Activated naive CD4-positive, alpha-beta T cell treated with anti-CD3 and anti-CD28 coated beads, Interleukin-2, amount 10 ng/mL, durations not matched to agents 7 days and 5 days (primary cell): Measurements from ENCODE around the gene GBX2.
"Not testable (repeated sequence)": the region's sequence is repeated elsewhere in the genome, so short reads cannot be mapped to it uniquely, and the experiment has no call there.

Experiments
- CTCF ChIA-PET: fragments of 350-600 bp; sonication (Branson Sonifier 250); formaldehyde crosslinking; loops from one replicate; lab custom pipeline; 2021; ENCODE audit warnings: antibody characterized with exemption; lab: Charles Lee
- DNase-seq: peaks from one replicate; pipeline ENCODE4 v3.0.0-alpha.2; 2020
- H3K27ac Mint-ChIP-seq: one replicate; pipeline ENCODE4 v1.8.0; 2021; ENCODE audit warnings: mild to moderate bottlenecking, moderate library complexity, mixed read lengths
- H3K27me3 Mint-ChIP-seq: one replicate; pipeline ENCODE4 v1.8.0; 2021; ENCODE audit warnings: mild to moderate bottlenecking, mixed read lengths
- H3K36me3 Mint-ChIP-seq: one replicate; pipeline ENCODE4 v1.8.0; 2021; ENCODE audit warnings: mixed read lengths
- H3K4me1 Mint-ChIP-seq: one replicate; pipeline ENCODE4 v1.8.0; 2021; ENCODE audit warnings: mixed read lengths
- H3K4me3 Mint-ChIP-seq: one replicate; pipeline ENCODE4 v1.8.0; 2021; ENCODE audit warnings: mild to moderate bottlenecking, moderate library complexity, mixed read lengths
- H3K9me3 Mint-ChIP-seq: one replicate; pipeline ENCODE4 v1.8.0; 2021; ENCODE audit warnings: mixed read lengths

GBX2 gene

DNA sequence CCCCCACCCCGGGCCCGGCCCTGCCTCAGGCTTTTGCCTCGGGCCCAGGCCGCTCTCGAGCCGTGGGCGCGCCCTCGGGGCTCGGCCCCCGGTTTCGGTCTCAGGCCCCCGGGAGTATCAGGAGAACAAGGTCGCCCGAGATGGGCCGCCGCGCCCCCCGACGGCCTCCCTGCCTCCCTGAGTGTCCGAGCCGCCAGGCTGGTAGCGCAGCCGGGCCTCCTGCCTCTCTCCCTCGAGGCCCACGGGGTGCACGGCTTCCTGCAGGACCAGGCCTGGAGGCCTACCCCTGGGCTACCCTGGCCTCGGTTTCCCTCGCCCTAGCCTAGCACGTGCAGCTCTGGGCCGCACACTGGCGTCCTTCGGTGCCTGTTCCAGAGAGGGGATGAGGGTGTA, 8.4 kb downstream of the GBX2 start:
- no peak for DNase-seq
- Mint-ChIP-seq H3K9me3 (no peaks in the 10 kb centered on the region), H3K27ac (no peak overlapping the region), H3K4me3 (no peak overlapping the region), H3K4me1 (no peaks in the 10 kb centered on the region), H3K27me3 (peaks cover 81% of the 10 kb centered on the region), H3K36me3 (no peaks in the 10 kb centered on the region)
- CTCF ChIA-PET = no interaction called here

GRCh38 chr2:236158969-236159777, 9.0 kb downstream of the GBX2 start:
- H3K27ac Mint-ChIP-seq = no peak overlapping the region
- DNase-seq = no peak
- H3K4me3 Mint-ChIP-seq = no peak overlapping the region
- H3K9me3 Mint-ChIP-seq = peaks cover 2% of the 10 kb centered on the region
- CTCF ChIA-PET = no interaction called here
- peaks cover 75% of the 10 kb centered on the region for H3K27me3 Mint-ChIP-seq
- no peaks in the 10 kb centered on the region for H3K36me3 Mint-ChIP-seq
- H3K4me1 Mint-ChIP-seq = no peaks in the 10 kb centered on the region

DNA sequence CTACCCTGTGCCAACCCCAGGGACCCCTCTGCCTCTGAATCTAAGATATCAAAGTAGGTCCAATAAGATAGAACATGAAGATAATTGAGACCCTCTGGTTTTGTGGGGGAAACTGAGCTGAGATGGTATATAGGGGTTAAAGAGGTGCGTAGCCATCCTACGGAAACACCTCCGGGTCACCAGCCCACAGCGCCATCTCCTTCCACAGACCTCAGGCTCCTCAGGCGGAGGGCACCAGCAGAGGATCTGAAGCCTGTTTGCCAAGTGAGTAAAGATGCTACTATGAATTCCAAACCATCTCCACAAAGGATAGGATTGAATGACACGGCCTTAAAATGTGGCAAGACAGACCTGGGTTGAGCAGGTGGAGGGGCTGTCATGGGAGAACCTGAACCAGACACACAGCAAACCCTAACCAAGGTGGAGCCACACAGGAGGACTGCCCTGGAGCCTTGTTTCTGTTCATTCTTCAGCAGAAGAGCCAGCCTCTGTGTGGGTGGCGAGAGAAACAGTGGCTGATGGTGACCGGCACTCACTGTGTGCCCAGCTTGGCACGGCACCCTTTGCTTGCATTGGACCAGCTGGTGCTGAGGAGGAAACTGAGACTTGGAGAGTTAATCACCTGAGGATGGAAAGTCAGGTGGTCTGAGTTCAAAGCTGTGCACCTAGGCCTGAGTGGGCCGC, 10.2 kb downstream of the GBX2 start:
- Mint-ChIP-seq H3K9me3 (peaks cover 7% of the 10 kb centered on the region), H3K27me3 (peaks cover 63% of the 10 kb centered on the region), H3K4me1 (no peaks in the 10 kb centered on the region), H3K36me3 (no peaks in the 10 kb centered on the region), H3K27ac (no peak overlapping the region), H3K4me3 (no peak overlapping the region)
- DNase-seq = no peak
- CTCF ChIA-PET = no interaction called here

- no peaks in the 10 kb centered on the region for H3K4me1 Mint-ChIP-seq
- H3K27me3 Mint-ChIP-seq = peaks cover 57% of the 10 kb centered on the region
- CTCF ChIA-PET = no interaction called here
- peaks cover 11% of the 10 kb centered on the region for H3K9me3 Mint-ChIP-seq
- DNase-seq = no peak
- H3K36me3 Mint-ChIP-seq = no peaks in the 10 kb centered on the region
- no peak overlapping the region for H3K4me3 Mint-ChIP-seq
- H3K27ac Mint-ChIP-seq = no peak overlapping the region
These were observed 10.8 kb downstream of the GBX2 start for GRCh38 chr2:236157366-236157765.

- peaks cover 11% of the 10 kb centered on the region for H3K9me3 Mint-ChIP-seq
- H3K27me3 Mint-ChIP-seq = peaks cover 52% of the 10 kb centered on the region
- DNase-seq = no peak
- no peaks in the 10 kb centered on the region for H3K36me3 Mint-ChIP-seq
- H3K27ac Mint-ChIP-seq = no peak overlapping the region
- H3K4me3 Mint-ChIP-seq = no peak overlapping the region
- no peaks in the 10 kb centered on the region for H3K4me1 Mint-ChIP-seq
- CTCF ChIA-PET = no interaction called here
These were observed 11.4 kb downstream of the GBX2 start for GRCh38 chr2:236156860-236157194.

DNA sequence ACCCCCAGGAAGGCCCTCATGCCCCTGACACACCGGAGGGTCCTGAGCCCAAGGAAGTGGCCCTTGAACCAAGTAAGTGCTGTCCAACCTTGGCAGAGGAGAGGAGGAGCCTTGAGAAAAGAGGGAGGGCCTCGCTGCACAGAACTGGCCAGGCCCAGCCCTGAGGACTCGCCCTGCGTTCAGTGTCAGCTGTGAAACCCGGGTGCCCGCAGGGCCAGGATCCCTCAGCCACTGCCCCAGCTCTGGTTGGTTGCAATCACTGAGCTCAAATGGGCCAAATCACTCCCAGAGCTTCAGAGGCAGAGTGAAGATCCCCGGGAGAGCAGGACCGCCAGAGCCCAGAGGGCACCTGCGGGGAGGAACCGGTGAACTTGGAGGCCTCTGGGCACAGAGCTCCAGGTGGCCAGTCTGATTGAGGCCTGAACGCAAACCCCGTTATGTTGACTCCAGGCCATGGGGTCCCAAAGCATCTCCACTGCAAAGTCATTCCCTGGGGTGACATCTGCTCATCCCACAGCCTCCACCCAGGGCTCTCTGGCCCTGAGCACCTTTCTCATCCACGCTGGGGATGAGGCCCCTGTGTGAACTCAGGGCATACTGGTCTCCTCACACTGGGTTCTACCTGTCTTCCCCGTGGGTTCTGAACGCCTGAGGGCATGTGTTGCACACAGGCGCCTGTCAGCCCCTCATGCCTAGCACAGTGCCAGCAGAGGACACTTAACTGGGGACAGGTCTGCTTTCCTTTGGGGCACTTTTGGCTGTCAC, 11.9 kb downstream of the GBX2 start:
- peaks cover 11% of the 10 kb centered on the region for H3K9me3 Mint-ChIP-seq
- no peaks in the 10 kb centered on the region for H3K36me3 Mint-ChIP-seq
- DNase-seq = no peak
- CTCF ChIA-PET = no interaction called here
- no peak overlapping the region for H3K27ac Mint-ChIP-seq
- H3K27me3 Mint-ChIP-seq = peaks cover 47% of the 10 kb centered on the region
- H3K4me3 Mint-ChIP-seq = no peak overlapping the region
- no peaks in the 10 kb centered on the region for H3K4me1 Mint-ChIP-seq

- Mint-ChIP-seq H3K4me3 (no peak overlapping the region), H3K27me3 (peaks cover 38% of the 10 kb centered on the region), H3K27ac (no peak overlapping the region), H3K9me3 (peaks cover 11% of the 10 kb centered on the region), H3K36me3 (no peaks in the 10 kb centered on the region), H3K4me1 (no peaks in the 10 kb centered on the region)
- CTCF ChIA-PET = no interaction called here
- DNase-seq = no peak
These were observed 12.8 kb downstream of the GBX2 start for GRCh38 chr2:236155406-236155805.

DNA sequence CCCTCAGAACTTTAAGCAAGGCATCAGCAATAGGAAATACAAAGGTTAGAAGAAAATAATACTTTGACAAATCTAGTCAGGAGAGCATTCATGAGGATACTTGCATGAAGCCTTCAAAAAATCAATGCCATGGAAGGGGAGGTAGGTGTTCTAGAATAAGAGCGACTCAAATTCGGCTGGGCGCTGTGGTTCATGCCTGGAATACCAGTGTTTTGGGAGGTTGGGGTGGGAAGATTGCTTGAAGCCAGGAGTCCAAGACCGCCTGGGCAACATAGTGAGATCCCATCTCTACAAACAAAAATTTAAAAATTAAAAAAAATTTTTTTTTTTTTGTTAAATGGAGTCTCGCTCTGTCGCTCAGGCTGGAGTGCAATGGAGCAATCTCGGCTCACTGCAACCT, 21.8 kb downstream of the GBX2 start:
- no peaks in the 10 kb centered on the region for H3K9me3 Mint-ChIP-seq
- H3K4me1 Mint-ChIP-seq = no peaks in the 10 kb centered on the region
- no peak for DNase-seq
- H3K27me3 Mint-ChIP-seq = peaks cover 3% of the 10 kb centered on the region
- H3K36me3 Mint-ChIP-seq = no peaks in the 10 kb centered on the region
- CTCF ChIA-PET = no interaction called here
- no peak overlapping the region for H3K27ac Mint-ChIP-seq
- H3K4me3 Mint-ChIP-seq = no peak overlapping the region

GRCh38 chr2:236143811-236144210, 24.4 kb downstream of the GBX2 start:
- CTCF ChIA-PET = no interaction called here

GRCh38 chr2:236141616-236142015, 26.6 kb downstream of the GBX2 start:
- H3K27me3 Mint-ChIP-seq, H3K4me1 Mint-ChIP-seq, CTCF ChIA-PET, H3K4me3 Mint-ChIP-seq, H3K9me3 Mint-ChIP-seq, H3K36me3 Mint-ChIP-seq: not testable (repeated sequence)
- peak; percentile 5 for DNase-seq
- H3K27ac Mint-ChIP-seq = peak overlapping the region; percentile 70

More at GRCh38 chr2:236143811-236144210, 24.4 kb downstream of the GBX2 start:
- H3K36me3 Mint-ChIP-seq = no peaks in the 10 kb centered on the region
- H3K4me3 Mint-ChIP-seq = no peak overlapping the region
- no peaks in the 10 kb centered on the region for H3K4me1 Mint-ChIP-seq
- H3K27ac Mint-ChIP-seq = no peak overlapping the region
- H3K27me3 Mint-ChIP-seq = peaks cover 3% of the 10 kb centered on the region
- DNase-seq = peak; percentile 9
- no peaks in the 10 kb centered on the region for H3K9me3 Mint-ChIP-seq

DNA sequence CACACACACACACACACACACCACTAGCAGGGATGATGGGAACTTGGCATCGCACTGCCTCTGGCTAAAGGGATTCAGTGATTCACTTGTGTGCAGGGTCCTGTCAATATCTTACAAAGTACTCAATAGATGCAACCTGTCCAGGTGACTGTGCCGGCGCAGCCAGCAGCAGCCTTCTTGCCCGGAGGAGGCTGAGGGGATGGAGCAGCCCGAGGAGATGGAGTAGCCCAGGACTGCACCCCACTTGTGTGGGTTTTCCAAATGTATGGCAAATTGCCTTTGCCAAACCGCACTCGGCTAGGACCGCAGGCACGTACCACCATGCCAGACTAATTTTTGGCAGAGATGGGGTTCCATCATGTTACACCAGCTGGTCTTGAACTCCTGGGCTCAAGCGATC, 31.1 kb downstream of the GBX2 start:
- Mint-ChIP-seq H3K36me3 (no peaks in the 10 kb centered on the region), H3K4me3 (no peak overlapping the region), H3K4me1 (no peaks in the 10 kb centered on the region), H3K27me3 (no peaks in the 10 kb centered on the region), H3K9me3 (no peaks in the 10 kb centered on the region), H3K27ac (no peak overlapping the region)
- CTCF ChIA-PET = interaction anchor here (0.6 kb wide), 1 partner anchor 10 kb away, joined by 5 read pairs; no protein-coding TSS in a partner anchor
- DNase-seq = no peak

DNA sequence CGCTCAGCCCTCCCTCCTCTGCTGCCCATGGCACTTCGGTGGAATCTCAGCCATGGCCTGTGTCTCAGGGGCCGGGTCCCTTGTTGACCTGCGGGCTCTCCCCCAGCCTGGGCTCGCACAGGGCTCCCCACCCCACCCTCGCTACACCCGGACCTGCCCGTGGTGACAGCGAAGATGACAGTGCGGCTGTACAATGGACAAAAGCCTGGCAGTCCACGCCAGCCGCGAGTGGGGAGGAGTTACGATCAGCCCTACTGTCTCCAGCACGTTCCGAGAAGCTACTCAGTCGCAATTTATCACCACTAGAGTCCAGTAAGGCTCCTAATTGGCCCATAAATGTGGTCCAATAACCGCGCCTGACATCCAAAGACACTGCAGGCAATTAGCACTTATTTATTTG, 31.6 kb downstream of the GBX2 start:
- Mint-ChIP-seq H3K36me3 (no peaks in the 10 kb centered on the region), H3K27me3 (no peaks in the 10 kb centered on the region), H3K4me1 (no peaks in the 10 kb centered on the region), H3K9me3 (no peaks in the 10 kb centered on the region), H3K4me3 (no peak overlapping the region), H3K27ac (no peak overlapping the region)
- CTCF ChIA-PET = interaction anchor here (0.6 kb wide), 1 partner anchor 9 kb away, joined by 5 read pairs; no protein-coding TSS in a partner anchor
- no peak for DNase-seq

DNA sequence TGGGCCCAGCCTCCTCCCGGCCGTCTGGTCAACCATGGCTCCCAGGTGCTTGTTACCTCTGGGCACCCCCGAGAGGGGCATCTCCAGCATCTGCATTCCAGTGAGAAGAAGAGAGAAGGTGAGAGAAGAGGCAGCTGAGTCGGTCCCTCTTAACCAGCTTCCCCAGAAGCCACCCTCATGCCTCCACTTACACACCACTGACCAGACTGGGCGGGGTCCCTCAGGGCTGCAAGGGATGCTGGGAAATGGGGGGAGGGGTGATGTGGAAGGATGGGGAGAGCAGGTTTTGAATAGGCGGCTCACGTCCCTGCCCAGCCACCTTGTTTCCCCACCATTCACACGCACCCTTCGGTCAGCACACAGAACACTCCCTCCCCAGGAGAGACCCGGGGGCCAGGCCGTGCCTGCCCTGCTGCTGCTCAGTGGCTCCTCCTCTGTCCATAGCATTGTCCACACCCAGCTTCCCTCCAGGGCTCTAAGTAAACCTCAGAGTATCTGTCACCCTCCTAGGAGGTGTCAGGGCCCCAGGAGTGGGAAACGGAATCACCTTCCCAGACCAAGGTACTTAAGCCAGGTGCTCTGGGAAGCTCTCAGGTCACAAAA, 34.7 kb downstream of the GBX2 start:
- Mint-ChIP-seq H3K27me3 (no peaks in the 10 kb centered on the region), H3K9me3 (no peaks in the 10 kb centered on the region), H3K4me3 (no peak overlapping the region), H3K36me3 (no peaks in the 10 kb centered on the region), H3K4me1 (no peaks in the 10 kb centered on the region), H3K27ac (no peak overlapping the region)
- no peak for DNase-seq
- CTCF ChIA-PET = interaction anchor here (1.1 kb wide), 1 partner anchor 351 kb away, joined by 3 read pairs; no protein-coding TSS in a partner anchor

GRCh38 chr2:236131073-236131692, 37.0 kb downstream of the GBX2 start:
- no peaks in the 10 kb centered on the region for H3K27me3 Mint-ChIP-seq
- H3K27ac Mint-ChIP-seq = no peak overlapping the region
- H3K36me3 Mint-ChIP-seq = no peaks in the 10 kb centered on the region
- no peaks in the 10 kb centered on the region for H3K9me3 Mint-ChIP-seq
- no peak overlapping the region for H3K4me3 Mint-ChIP-seq
- no peak for DNase-seq
- no peaks in the 10 kb centered on the region for H3K4me1 Mint-ChIP-seq
- CTCF ChIA-PET = no interaction called here
